Endometrium (tissue), 2 donors: ENCODE results near the gene FAM50A.
"Not testable (repeated sequence)": the region's sequence is repeated elsewhere in the genome, so short reads cannot be mapped to it uniquely, and the experiment has no call there.

Experiments used
- FAIRE-seq: peaks from 2 replicates; lab custom pipeline; 2012; peaks lifted over from hg19 to GRCh38; lab: Jason Lieb, UNC
- donor health status: control.
- donor health status: control.

FAM50A gene

DNA sequence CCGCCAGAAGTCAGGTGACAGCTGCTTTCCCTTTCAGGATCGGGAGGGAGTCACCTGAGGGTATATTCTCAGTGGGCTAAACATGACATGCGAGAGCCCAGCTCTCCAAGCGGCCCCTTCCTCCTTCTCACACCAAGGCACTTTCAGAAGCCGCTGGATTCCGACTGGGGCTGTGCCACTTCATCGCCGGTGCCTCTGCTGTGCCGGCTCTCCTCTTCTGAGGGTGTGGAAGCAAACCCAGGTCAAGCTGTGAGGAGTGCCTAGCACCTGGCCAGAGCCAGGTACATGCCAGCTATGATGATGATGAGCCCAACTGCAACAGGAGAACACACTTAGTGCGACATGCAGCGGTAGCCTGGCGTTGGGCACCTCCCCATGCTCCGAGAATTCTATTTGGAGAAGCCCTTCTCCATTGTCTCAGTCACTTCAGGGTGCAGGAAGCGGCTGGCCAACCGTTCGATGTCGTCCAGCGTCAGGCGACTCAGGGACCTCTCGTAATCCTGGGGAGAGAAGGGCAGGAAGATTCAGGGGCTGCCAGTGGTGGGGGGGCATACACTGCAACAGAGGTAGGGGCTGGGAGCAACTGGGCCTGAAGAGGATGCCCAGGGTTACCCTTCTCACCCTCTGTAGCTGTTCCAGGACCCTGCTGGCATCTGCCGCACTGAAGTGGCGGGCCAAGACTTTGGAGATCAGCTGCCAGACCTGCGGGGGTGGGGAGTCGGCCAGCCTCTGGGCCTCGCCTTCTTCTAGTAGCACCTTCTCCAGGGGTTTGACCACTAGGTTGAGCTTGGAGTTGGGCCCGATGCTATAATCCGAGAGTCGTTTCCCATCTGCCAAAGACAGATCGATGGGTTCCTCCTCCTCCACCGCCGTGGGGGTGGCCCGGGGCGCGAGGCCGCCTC lies 41.5 kb downstream of the FAM50A start:
- no peak for FAIRE-seq

DNA sequence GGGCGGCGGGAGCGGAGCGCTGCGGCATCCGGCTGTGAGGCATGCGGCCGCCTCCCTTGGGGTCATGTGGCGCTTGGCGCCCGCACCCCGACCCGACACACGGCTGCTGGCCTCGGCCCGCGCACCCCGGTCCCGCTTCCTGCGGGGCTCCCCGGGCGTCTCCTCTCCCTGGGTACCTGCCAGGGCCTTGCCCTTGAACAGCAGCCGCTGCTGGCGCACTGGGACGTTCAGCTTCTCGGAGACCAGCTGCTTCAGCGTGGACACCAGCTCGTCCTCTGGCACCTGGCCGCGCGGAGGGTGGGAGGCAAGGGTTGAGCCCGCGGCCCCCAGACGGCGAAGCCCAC lies 42.1 kb downstream of the FAM50A start:
- no peak for FAIRE-seq

DNA sequence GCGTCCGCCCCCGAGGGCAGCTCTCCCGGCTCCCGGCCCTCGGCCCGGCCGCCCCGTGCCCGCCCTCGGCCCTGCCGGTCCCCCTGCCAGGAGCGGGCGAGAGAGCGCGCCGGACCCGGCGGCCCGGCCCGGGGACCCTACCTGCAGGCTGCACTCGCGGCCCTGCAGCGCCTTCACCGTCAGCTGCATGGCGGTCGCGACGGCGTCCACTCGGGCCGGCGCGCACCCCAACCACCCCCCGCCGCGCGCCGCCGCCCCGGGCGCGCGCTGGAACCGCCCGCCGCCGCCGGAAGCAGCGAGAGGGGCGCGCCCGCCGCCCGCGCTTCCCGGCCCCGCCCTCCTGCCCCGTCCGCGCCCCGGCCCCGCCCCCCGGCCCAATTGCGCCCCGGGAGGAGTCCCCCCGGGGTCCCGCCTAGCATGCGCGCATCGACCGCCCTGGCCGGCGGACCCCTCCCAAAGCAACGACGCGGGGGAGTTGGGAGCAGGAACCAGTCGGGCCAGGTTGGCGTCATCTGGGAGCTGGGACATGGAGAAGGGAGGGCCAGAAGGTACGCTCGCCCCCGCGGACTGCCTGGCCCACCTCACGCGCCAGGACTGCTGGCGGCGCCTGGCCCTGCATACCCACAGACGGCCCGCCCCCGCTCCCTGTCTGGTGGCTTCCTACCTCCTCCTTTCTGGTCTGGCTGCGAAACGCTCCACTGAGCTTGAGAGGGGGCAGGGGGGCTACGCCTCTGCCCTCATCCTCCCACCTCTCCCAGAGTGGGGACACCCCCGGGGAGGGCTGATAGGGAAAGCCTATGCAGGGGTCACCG lies 42.7 kb downstream of the FAM50A start, which contains the start of gene UBL4A:
Gene UBL4A (minus strand): TSS at position 220 of the 812 bp plus-strand sequence. CDS start 31 bp downstream, at position 189.
- no peak for FAIRE-seq

DNA sequence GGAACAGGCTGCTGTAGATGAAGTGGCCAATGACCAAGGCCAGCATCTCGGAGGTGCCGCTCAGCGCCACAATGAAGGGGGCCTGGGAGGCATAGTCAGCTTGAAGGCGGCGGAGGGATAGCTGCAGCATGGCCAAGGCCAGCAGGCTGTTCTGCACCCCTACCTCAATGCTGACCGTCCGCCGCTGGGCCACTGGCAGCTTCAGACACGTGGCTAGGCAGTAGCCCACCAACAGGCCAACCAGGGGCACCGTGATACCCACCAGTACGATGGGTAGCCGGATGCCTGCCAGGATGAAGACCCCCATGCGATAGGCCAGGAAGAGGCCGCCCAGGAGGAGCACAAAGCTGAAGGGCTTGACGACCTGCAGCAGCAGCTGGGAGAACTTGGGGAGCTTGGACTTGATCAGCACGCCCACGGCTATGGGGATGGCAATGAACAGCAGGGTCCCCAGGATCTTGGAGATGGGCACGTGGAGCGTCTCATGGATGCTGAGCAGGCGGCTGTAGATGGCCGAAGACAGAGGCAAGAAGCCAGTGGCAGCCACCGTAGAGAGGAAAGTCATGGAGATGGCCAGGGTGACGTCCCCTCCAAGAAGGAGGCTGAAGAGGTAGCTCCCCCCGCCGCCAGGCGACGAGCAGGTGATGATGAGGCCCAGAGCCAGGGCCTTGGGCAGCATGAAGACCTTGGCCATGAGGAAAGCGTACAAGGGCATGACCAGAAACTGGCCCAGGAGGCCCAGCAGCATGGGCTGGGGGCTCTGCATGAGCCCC lies 43.8 kb downstream of the FAM50A start:
- FAIRE-seq, result no peak

DNA sequence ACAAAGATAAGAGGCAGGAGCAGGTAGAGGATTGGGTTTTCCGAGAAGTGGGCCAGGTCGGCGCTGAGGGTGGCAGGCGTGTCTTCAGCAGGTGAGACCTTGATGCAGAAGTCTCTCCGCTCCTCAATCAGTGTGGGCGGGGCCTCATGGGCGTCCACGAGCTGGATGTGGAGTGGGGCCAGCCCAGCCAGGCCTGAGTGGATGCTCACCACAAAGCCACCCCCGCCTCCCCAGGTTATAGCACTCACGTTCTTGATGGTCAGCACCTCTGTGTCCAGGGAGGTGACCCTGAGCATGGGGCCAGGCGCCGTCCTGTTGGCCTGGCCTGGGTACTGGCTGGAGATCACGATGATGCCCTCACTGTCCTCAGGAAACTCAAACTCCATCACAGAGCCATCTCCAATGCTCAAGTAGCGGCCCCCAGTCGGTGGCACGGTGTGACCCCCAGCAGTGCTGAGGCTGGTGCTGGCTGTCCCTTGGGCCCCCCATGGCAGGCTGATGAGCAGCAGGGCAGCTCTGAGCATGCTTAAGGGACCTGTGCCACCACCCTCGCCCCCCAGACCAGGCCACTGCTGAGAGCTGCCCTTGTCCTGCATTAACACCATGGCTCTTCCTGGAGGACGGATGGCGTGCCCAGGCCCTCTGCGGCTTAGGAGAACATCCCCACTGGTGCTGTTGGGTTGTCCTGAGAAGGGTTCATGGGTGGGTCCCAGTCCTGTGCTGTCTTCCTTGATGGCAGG lies 44.6 kb downstream of the FAM50A start:
- FAIRE-seq, result no peak

DNA sequence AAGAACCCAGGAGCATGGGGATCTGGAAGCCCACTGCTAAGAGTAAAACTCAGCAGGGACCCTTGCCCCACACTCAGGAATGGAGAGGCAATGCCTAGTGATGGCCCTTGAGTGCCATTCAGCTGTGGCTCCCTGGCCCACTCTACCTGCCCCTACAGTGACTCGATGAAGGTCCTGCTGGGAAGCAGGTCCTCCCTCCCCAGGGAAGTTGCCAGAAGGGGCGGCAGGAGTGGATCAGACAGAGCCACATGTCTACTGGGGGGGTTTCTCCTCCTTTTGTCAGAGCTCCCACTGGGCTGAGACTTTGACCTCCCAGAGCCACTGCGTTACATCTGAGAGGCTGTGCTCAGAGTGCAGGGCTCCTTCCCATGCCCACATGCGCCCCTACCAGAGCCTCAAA lies 45.2 kb downstream of the FAM50A start:
- FAIRE-seq, result no peak

DNA sequence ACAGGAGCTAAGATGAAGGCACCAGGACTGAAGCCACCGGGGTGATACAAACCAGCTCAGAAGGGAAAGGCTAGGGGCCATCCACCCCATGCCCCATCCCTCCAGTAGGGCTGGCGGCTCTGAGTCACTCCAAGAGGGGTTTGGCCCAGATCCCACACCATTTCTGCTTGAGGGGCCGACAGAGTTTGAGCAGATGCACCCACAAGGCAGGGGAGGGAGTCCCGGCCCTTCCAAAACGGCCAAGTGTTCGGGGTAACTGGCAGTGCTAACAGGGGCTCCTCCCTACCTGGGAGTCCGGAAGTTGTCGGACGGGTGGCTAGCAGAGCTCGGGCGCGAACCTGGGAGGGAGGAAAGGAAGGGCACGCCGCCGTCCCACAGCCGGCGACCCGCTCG lies 46.1 kb downstream of the FAM50A start:
- no peak for FAIRE-seq

DNA sequence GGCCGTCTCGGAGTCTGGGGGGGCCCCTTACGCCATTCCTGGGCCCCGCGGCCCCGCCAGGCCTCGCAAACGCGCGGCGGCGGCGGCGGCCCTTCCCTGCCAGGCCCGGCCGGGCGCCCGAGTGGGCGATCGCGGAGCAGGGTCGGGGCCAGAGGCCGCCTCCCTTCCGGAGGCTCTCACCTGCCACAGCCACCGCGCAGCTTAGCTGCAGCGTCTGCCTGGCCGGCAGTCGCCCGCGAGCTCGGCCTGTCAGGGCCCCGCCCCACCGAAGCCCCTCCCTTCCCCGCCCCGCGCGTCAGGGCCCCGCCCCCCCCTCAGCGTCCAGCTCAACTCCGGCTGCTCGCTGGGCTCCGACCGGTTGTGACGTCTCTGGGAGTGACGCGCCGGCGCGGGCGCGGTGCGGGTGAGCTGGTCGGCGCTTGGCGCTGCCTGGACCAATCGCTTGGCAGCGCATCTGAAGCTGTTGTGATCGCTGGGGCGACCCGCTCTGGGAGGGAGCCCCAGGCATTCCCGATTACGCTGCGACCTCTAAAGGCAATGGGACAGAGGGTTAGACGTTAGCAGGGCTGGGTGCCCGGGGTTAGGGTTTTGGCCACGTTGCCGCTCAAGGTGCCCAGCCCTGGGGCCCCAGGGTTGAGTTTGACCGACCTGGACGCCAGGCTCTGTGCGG lies 46.6 kb downstream of the FAM50A start, which contains the start of gene SLC10A3:
Gene SLC10A3 (minus strand): TSS at position 216 of the 670 bp plus-strand sequence. CDS start 1,689 bp downstream, outside the sequence.
- FAIRE-seq, result no peak

DNA sequence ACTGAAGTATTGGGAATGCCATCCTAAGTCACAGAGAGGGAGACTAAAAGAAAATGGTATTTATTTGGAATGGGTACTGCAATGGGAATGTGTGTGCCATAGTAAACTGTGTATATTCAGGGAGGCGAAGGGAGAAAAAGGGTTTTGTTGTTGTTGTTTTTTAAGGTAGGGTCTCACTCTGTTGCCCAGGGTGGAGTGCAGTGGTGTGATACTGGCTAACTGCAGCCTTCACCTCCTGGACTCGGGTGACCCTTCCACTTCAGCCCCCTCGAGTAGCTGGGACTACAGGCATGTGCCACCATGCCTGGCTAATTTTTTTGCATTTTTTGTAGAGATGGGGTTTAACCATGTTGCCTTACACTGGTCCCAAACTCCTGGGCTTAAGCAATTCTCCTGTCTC lies 50.8 kb downstream of the FAM50A start:
- FAIRE-seq, result no peak

DNA sequence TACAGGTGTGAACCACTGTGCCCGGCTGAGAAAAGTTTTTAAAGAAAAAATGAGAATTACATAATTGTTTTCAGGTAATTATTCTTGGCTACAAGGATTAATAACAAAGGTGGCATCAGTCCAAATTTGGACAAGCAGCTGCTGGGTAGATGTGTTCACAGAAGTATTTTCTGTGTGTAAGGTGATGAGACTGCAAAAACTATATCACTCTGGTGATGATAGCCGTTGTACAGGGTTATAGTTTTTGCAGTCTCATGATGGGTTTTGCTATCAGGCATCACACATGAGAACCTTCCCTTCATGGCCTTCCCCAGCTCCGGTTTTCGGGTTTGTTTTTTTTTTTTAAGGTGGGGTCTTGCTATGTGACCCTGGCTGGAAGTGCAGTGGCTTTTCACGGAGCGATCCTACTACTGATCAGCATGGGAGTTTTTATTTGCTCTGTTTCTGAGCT lies 51.6 kb downstream of the FAM50A start:
- no peak for FAIRE-seq

DNA sequence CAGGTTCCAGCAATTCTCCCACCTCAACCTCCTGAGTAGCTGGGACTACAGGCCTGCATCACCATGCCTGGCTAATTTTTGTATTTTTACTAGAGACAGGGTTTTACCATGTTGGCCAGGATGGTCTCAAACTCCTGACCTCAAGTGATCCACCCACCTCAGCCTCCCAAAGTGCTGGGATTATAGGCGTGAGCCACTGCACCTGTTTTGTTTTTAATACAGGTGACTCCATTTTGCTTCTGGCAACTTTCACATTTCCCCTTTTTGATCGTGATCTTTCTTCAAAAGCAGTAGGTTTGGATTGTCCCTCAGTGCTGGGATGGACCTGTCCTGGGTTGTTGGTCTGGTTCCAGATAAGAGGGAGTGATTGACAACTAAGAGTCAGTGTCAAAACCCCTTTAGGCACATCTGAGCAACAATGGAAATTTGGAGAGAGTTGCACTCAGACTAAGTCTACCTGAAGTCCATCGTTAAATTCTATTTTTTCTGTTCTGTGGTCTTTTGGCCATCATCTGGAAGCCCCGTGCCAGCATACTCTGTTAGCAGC lies 52.7 kb downstream of the FAM50A start:
- FAIRE-seq, result not testable (repeated sequence)
